Nephron progenitor cell (in vitro differentiated cells): Measurements from ENCODE around the gene CBX4.

Source experiments
- DNase-seq: peaks from one replicate; pipeline ENCODE4 v3.0.0; 2021
- H3K27ac Mint-ChIP-seq: 2 replicates; pipeline ENCODE4 v1.8.0; 2021; ENCODE audit warnings: mild to moderate bottlenecking, moderate library complexity, mixed read lengths
- H3K27me3 Mint-ChIP-seq: 2 replicates; pipeline ENCODE4 v1.8.0; 2021; ENCODE audit warnings: mild to moderate bottlenecking, low read depth, mixed read lengths; ENCODE audit not compliant: poor library complexity
- H3K36me3 Mint-ChIP-seq: 2 replicates; pipeline ENCODE4 v1.8.0; 2021; ENCODE audit warnings: low read depth, mixed read lengths
- H3K4me1 Mint-ChIP-seq: 2 replicates; pipeline ENCODE4 v1.8.0; 2021; ENCODE audit warnings: mixed read lengths
- H3K4me3 Mint-ChIP-seq: 2 replicates; pipeline ENCODE4 v1.8.0; 2021; ENCODE audit warnings: mild to moderate bottlenecking, moderate library complexity, mixed read lengths
- H3K9me3 Mint-ChIP-seq: 2 replicates; pipeline ENCODE4 v1.8.0; 2021; ENCODE audit warnings: mild to moderate bottlenecking, moderate library complexity, mixed read lengths
- CTCF ChIP-seq: fragments of 200-600 bp; sonication (generic); IDR thresholded peaks from 2 replicates; pipeline ENCODE4 v1.5.0; 2021; ENCODE audit warnings: antibody characterized with exemption

CBX4 gene

GRCh38 chr17:79789943-79790804 lies 49.1 kb downstream of the CBX4 start:
- Mint-ChIP-seq H3K27ac (no peak overlapping the region), H3K27me3 (peaks cover 76% of the 10 kb centered on the region), H3K9me3 (no peaks in the 10 kb centered on the region), H3K4me3 (peak overlapping the region; percentile 15), H3K4me1 (peaks cover 63% of the 10 kb centered on the region), H3K36me3 (peaks cover 4% of the 10 kb centered on the region)
- DNase-seq: peak; percentile 71
- peak; percentile 65 for TF ChIP-seq CTCF

- Mint-ChIP-seq H3K9me3 (no peaks in the 10 kb centered on the region), H3K4me3 (peak overlapping the region; percentile 74), H3K4me1 (peaks cover 61% of the 10 kb centered on the region), H3K27ac (no peak overlapping the region), H3K36me3 (peaks cover 6% of the 10 kb centered on the region), H3K27me3 (peaks cover 69% of the 10 kb centered on the region)
- DNase-seq: peak; percentile 69
- TF ChIP-seq CTCF: no peak
Measured at GRCh38 chr17:79788989-79789942, 50.0 kb downstream of the CBX4 start.

- peaks cover 61% of the 10 kb centered on the region for H3K27me3 Mint-ChIP-seq
- DNase-seq: no peak
- H3K9me3 Mint-ChIP-seq: no peaks in the 10 kb centered on the region
- peak overlapping the region; percentile 67 for H3K4me3 Mint-ChIP-seq
- H3K4me1 Mint-ChIP-seq: peaks cover 55% of the 10 kb centered on the region
- no peak for TF ChIP-seq CTCF
- peaks cover 13% of the 10 kb centered on the region for H3K36me3 Mint-ChIP-seq
- no peak overlapping the region for H3K27ac Mint-ChIP-seq
Measured at GRCh38 chr17:79788455-79788854, 50.8 kb downstream of the CBX4 start.

- Mint-ChIP-seq H3K27me3 (peaks cover 47% of the 10 kb centered on the region), H3K4me3 (no peak overlapping the region), H3K9me3 (no peaks in the 10 kb centered on the region), H3K4me1 (peaks cover 59% of the 10 kb centered on the region), H3K36me3 (peaks cover 27% of the 10 kb centered on the region), H3K27ac (no peak overlapping the region)
- no peak for DNase-seq
- TF ChIP-seq CTCF: no peak
Measured at GRCh38 chr17:79786930-79787643, 52.2 kb downstream of the CBX4 start.

- no peak overlapping the region for H3K4me3 Mint-ChIP-seq
- H3K4me1 Mint-ChIP-seq: peaks cover 65% of the 10 kb centered on the region
- H3K27me3 Mint-ChIP-seq: peaks cover 38% of the 10 kb centered on the region
- no peaks in the 10 kb centered on the region for H3K9me3 Mint-ChIP-seq
- no peak for DNase-seq
- peak overlapping the region; percentile 43 for H3K27ac Mint-ChIP-seq
- peaks cover 34% of the 10 kb centered on the region for H3K36me3 Mint-ChIP-seq
- TF ChIP-seq CTCF: no peak
Measured at GRCh38 chr17:79785900-79786810, 53.1 kb downstream of the CBX4 start.
